SK-N-SH (cell line): ENCODE data around the gene TXNRD2. TPM values are rescaled to one million over a fixed set of nuclear protein-coding genes. Genes with fewer than 3 reads are reported as not detected.
"Not testable (repeated sequence)": the region's sequence is repeated elsewhere in the genome, so short reads cannot be mapped to it uniquely, and the experiment has no call there.

Source experiments
- CTCF ChIA-PET: fragments of 300-600, 350-600 bp; formaldehyde crosslinking; extraction: SDS; loops from one replicate; lab custom pipeline; 2021; lab: Yijun Ruan, JAX
- POLR2A ChIA-PET: fragments of 350-600 bp; sonication (Branson Sonifier 250); formaldehyde crosslinking; extraction: SDS; loops from one replicate; lab custom pipeline; 2020; ENCODE audit warnings: antibody characterized with exemption, inconsistent platforms; lab: Yijun Ruan, JAX
- DNase-seq: peaks from one replicate; pipeline ENCODE4 v3.0.0; 2012
- H2AFZ ChIP-seq: fragments of 200-600 bp; sonication (generic); 2 replicates; pipeline ENCODE4 v1.8.1; 2016; ENCODE audit warnings: antibody characterized with exemption, mild to moderate bottlenecking, low read depth
- H3F3A ChIP-seq: fragments of 200-600 bp; sonication (generic); replicated peaks from 2 replicates; pipeline ENCODE3; 2016; ENCODE audit warnings: antibody characterized with exemption, mild to moderate bottlenecking; ENCODE audit not compliant: insufficient read depth
- H3K27ac ChIP-seq, 2 experiments: fragments of 200-500 bp in 1 of 2; fragments of 200-600 bp in 1 of 2; sonication (Bioruptor generic) in 1 of 2; sonication (generic), shearing (Covaris generic) in 1 of 2; 2 replicates each; pipeline versions ENCODE4 v1.5.1 to v1.6.1; 2014 to 2016; ENCODE audit warnings: low read depth in 2 of 2, inconsistent platforms in 1 of 2, low read length in 1 of 2, mild to moderate bottlenecking in 1 of 2, mixed read lengths in 1 of 2
- H3K27me3 ChIP-seq: fragments of 200-600 bp; sonication (generic), shearing (Covaris generic); 2 replicates; pipeline ENCODE4 v1.6.1; 2016; ENCODE audit warnings: mixed run types; ENCODE audit not compliant: insufficient read depth
- H3K36me3 ChIP-seq, 2 experiments: fragments of 200-500 bp in 1 of 2; fragments of 200-600 bp in 1 of 2; sonication (Bioruptor generic) in 1 of 2; sonication (generic) in 1 of 2; replicated peaks in 1 of 2; 2 replicates each; pipeline versions ENCODE3 to v1.5.1; 2014 to 2016; ENCODE audit warnings: low read length in 1 of 2, mild to moderate bottlenecking in 1 of 2; ENCODE audit not compliant: insufficient read depth in 2 of 2, control insufficient read depth in 1 of 2
- H3K4me1 ChIP-seq, 2 experiments: fragments of 200-500 bp in 1 of 2; fragments of 200-600 bp in 1 of 2; sonication (Bioruptor generic) in 1 of 2; sonication (generic), shearing (Covaris generic) in 1 of 2; 2 replicates each; pipeline versions ENCODE4 v1.5.1 to v1.6.1; 2014 to 2016; ENCODE audit warnings: low read depth in 1 of 2, low read length in 1 of 2, mixed run types in 1 of 2; ENCODE audit not compliant: insufficient read depth in 2 of 2, control insufficient read depth in 1 of 2
- H3K4me2 ChIP-seq: fragments of 200-600 bp; sonication (generic), shearing (Covaris generic); 2 replicates; pipeline ENCODE4 v1.6.1; 2017; ENCODE audit warnings: mixed run types
- H3K4me3 ChIP-seq, 2 experiments: fragments of 200-500 bp in 1 of 2; fragments of 200-600 bp in 1 of 2; sonication (Bioruptor generic) in 1 of 2; sonication (generic), shearing (Covaris generic) in 1 of 2; 2 replicates each; pipeline versions ENCODE4 v1.5.1 to v1.8.1; 2014 to 2016; ENCODE audit warnings: low read depth in 2 of 2, inconsistent platforms in 1 of 2, low read length in 1 of 2, mild to moderate bottlenecking in 1 of 2, mixed read lengths in 1 of 2, moderate library complexity in 1 of 2
- H3K79me2 ChIP-seq: fragments of 200-600 bp; sonication (generic); 2 replicates; pipeline ENCODE4 v1.8.1; 2017; ENCODE audit warnings: mild to moderate bottlenecking; ENCODE audit not compliant: insufficient read depth
- H3K9ac ChIP-seq: fragments of 200-600 bp; sonication (generic); 2 replicates; pipeline ENCODE4 v1.6.1; 2017; ENCODE audit warnings: mixed run types
- H3K9me2 ChIP-seq: fragments of 200-600 bp; sonication (generic); 2 replicates; pipeline ENCODE4 v1.6.1; 2017; ENCODE audit warnings: mixed run types
- H3K9me3 ChIP-seq: fragments of 200-600 bp; sonication (generic); 2 replicates; pipeline ENCODE4 v1.6.1; 2017; ENCODE audit warnings: mixed run types, mild to moderate bottlenecking, moderate library complexity
- H4K20me1 ChIP-seq: fragments of 200-600 bp; sonication (generic); 2 replicates; pipeline ENCODE4 v1.6.1; 2017; ENCODE audit warnings: mild to moderate bottlenecking, mixed run types; ENCODE audit not compliant: insufficient read depth
- CHD2 ChIP-seq: fragments of 150-350 bp; IDR thresholded peaks from 2 replicates; pipeline ENCODE4 v1.6.1; 2018; ENCODE audit warnings: low read length; ENCODE audit not compliant: partially characterized antibody
- ELF1 ChIP-seq: IDR thresholded peaks from 2 replicates; pipeline ENCODE4 v1.4.0; 2012
- EP300 ChIP-seq, 2 experiments: IDR thresholded peaks; 2 replicates each; pipeline versions ENCODE4 v1.4.0 to v1.6.1; 2012; ENCODE audit warnings: borderline replicate concordance in 1 of 2, low read depth in 1 of 2, low read length in 1 of 2
- FOSL2 ChIP-seq: IDR thresholded peaks from 2 replicates; pipeline ENCODE4 v1.4.0; 2012; ENCODE audit warnings: low read depth, mild to moderate bottlenecking, moderate library complexity, borderline replicate concordance
- FOXJ3 ChIP-seq: sonication (generic); formaldehyde crosslinking; IDR thresholded peaks from 2 replicates; pipeline ENCODE4 v1.5.1; 2020; ENCODE audit warnings: mild to moderate bottlenecking, missing genetic modification reagents
- FOXM1 ChIP-seq: IDR thresholded peaks from 2 replicates; pipeline ENCODE4 v1.4.0; 2012; ENCODE audit warnings: low read depth, mild to moderate bottlenecking
- GABPA ChIP-seq: IDR thresholded peaks from 2 replicates; pipeline ENCODE4 v1.4.0; 2012; ENCODE audit warnings: low read depth, mild to moderate bottlenecking
- GATA2 ChIP-seq: sonication (generic); formaldehyde crosslinking; IDR thresholded peaks from 2 replicates; pipeline ENCODE4 v1.5.0; 2020; ENCODE audit warnings: mild to moderate bottlenecking, missing genetic modification reagents
- MEF2A ChIP-seq: IDR thresholded peaks from 2 replicates; pipeline ENCODE4 v1.4.0; 2012; ENCODE audit warnings: low read depth, borderline replicate concordance
- MXI1 ChIP-seq: IDR thresholded peaks from 2 replicates; pipeline ENCODE4 v1.6.1; 2012; ENCODE audit warnings: mild to moderate bottlenecking, low read depth, low read length, improper control_type of control experiment
- SIN3A ChIP-seq: IDR thresholded peaks from 2 replicates; pipeline ENCODE4 v1.6.1; 2012; ENCODE audit warnings: low read depth, mild to moderate bottlenecking, low read length, moderate library complexity, borderline replicate concordance
- WGBS: methylation state at CpG from one replicate; pipeline ENCODE4 v1.1.6; 2017; ENCODE audit warnings: low lambda C conversion rate; 5-methylcytosine and 5-hydroxymethylcytosine counted together
- polyA plus RNA-seq, 3 experiments: library from polyadenylated mRNA; depleted of rRNA; stranded (reverse); fragments of >200 nt; gene quantifications; 2 replicates each; pipeline ENCODE4 v1.2.3, GENCODE V29; 2012
- TF ChIP-seq, protein P1 (sequence below): fragments of 150-350 bp; IDR thresholded peaks from 2 replicates; pipeline ENCODE4 v1.6.1; 2017; ENCODE audit warnings: antibody characterized with exemption, low read length, low read depth, borderline replicate concordance
- TF ChIP-seq, protein P2 (sequence below): IDR thresholded peaks from 2 replicates; pipeline ENCODE4 v1.4.0; 2012; ENCODE audit warnings: low read depth, borderline replicate concordance
- TF ChIP-seq, protein P3 (sequence below): IDR thresholded peaks from 2 replicates; pipeline ENCODE4 v1.6.1; 2012; ENCODE audit warnings: mild to moderate bottlenecking, low read depth, low read length, moderate library complexity
- TF ChIP-seq, protein P4 (sequence below): fragments of 150-350 bp; IDR thresholded peaks from 2 replicates; pipeline ENCODE4 v1.6.1; 2016; ENCODE audit warnings: mild to moderate bottlenecking, low read depth, low read length

TXNRD2 gene
- polyA plus RNA-seq, 1 of the 3 experiments (the other 2 are of a cell fraction), result 34.7 TPM

DNA sequence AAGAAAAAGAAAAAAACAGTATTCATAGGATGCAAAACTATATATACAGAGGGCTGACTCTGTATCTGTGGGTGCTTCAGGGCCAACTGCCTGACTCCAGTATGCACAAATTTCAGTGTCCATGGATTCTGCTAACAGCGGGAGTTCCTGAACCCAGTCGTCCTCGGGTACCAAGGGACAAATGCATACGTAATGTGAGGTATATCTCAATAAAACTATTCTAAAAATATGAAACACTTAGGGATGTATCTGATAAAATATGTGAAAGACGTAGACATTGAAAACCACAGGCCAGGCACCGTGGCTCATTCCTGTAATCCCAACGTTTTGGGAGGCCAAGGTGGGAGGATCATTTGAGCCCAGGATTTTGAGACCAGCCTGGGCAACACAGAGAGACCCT is 13.9 kb downstream of the TXNRD2 start:
- Histone ChIP-seq H3K9ac (no peak overlapping the region), H2AFZ (no peak overlapping the region), H3F3A (no peaks in the 10 kb centered on the region), H3K9me2 (no peaks in the 10 kb centered on the region), H3K27ac (no peak overlapping the region), H3K79me2 (no peaks in the 10 kb centered on the region), H3K27me3 (no peaks in the 10 kb centered on the region), H3K9me3 (no peaks in the 10 kb centered on the region), H3K4me2 (no peak overlapping the region), H4K20me1 (no peaks in the 10 kb centered on the region), H3K4me1 (peaks cover 0 to 6% of the 10 kb centered on the region in 2 experiments; a peak in 1 of 4 replicates), H3K4me3 (no peak overlapping the region), H3K36me3 (no peaks in the 10 kb centered on the region)
- 93% methylated on average over 7 of the region's 7 CpGs for WGBS
- TF ChIP-seq, protein P1, sequence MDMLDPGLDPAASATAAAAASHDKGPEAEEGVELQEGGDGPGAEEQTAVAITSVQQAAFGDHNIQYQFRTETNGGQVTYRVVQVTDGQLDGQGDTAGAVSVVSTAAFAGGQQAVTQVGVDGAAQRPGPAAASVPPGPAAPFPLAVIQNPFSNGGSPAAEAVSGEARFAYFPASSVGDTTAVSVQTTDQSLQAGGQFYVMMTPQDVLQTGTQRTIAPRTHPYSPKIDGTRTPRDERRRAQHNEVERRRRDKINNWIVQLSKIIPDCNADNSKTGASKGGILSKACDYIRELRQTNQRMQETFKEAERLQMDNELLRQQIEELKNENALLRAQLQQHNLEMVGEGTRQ, result no peak
- TF ChIP-seq FOXJ3 (CRISPR knock-in tag) (no peak), FOXM1 (no peak), ELF1 (no peak), MXI1 (no peak), FOSL2 (no peak), SIN3A (no peak), GABPA (no peak), EP300 (IDR thresholded peaks at IDR 0.05; ENCODE audit: borderline replicate concordance in 1 of 2, low read depth in 1 of 2, low read length in 1 of 2) (no peak), CHD2 (no peak), MEF2A (no peak), GATA2 (no peak)
- TF ChIP-seq, protein P2, sequence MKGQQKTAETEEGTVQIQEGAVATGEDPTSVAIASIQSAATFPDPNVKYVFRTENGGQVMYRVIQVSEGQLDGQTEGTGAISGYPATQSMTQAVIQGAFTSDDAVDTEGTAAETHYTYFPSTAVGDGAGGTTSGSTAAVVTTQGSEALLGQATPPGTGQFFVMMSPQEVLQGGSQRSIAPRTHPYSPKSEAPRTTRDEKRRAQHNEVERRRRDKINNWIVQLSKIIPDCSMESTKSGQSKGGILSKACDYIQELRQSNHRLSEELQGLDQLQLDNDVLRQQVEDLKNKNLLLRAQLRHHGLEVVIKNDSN, result no peak
- TF ChIP-seq, protein P3, sequence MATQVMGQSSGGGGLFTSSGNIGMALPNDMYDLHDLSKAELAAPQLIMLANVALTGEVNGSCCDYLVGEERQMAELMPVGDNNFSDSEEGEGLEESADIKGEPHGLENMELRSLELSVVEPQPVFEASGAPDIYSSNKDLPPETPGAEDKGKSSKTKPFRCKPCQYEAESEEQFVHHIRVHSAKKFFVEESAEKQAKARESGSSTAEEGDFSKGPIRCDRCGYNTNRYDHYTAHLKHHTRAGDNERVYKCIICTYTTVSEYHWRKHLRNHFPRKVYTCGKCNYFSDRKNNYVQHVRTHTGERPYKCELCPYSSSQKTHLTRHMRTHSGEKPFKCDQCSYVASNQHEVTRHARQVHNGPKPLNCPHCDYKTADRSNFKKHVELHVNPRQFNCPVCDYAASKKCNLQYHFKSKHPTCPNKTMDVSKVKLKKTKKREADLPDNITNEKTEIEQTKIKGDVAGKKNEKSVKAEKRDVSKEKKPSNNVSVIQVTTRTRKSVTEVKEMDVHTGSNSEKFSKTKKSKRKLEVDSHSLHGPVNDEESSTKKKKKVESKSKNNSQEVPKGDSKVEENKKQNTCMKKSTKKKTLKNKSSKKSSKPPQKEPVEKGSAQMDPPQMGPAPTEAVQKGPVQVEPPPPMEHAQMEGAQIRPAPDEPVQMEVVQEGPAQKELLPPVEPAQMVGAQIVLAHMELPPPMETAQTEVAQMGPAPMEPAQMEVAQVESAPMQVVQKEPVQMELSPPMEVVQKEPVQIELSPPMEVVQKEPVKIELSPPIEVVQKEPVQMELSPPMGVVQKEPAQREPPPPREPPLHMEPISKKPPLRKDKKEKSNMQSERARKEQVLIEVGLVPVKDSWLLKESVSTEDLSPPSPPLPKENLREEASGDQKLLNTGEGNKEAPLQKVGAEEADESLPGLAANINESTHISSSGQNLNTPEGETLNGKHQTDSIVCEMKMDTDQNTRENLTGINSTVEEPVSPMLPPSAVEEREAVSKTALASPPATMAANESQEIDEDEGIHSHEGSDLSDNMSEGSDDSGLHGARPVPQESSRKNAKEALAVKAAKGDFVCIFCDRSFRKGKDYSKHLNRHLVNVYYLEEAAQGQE, result no peak
- TF ChIP-seq, protein P4, sequence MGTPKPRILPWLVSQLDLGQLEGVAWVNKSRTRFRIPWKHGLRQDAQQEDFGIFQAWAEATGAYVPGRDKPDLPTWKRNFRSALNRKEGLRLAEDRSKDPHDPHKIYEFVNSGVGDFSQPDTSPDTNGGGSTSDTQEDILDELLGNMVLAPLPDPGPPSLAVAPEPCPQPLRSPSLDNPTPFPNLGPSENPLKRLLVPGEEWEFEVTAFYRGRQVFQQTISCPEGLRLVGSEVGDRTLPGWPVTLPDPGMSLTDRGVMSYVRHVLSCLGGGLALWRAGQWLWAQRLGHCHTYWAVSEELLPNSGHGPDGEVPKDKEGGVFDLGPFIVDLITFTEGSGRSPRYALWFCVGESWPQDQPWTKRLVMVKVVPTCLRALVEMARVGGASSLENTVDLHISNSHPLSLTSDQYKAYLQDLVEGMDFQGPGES, result no peak
- ChIA-PET CTCF (interaction anchor here (0.9 to 1.7 kb wide), 3 partner anchors 18 to 197 kb away, joined by 4 to 9 read pairs (median 8); no protein-coding TSS in a partner anchor), POLR2A (no interaction called here)
- DNase-seq, result no peak

DNA sequence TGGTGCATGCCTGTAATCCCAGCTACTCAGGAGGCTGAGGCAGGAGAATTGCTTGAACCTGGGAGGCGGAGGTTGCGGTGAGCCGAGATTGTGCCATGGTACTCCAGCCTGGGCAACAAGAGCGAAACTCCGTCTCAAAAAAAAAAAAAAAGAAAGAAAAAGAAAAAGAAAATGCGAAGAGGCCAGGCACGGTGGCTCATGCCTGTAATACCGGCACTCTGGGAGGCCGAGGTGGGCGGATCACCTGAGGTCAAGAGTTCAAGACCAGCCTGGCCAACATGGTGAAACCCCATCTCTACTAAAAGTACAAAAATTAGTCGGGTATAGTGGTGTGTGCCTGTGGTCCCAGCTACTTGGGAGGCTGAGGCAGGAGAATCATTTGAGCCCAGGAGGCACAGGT is 15.6 kb downstream of the TXNRD2 start:
- H3K4me2 ChIP-seq, H3K4me1 ChIP-seq, H3K4me3 ChIP-seq, H3K9me2 ChIP-seq, H3K79me2 ChIP-seq, H3F3A ChIP-seq, H3K27ac ChIP-seq, H2AFZ ChIP-seq, H3K36me3 ChIP-seq, H3K27me3 ChIP-seq, DNase-seq, H3K9ac ChIP-seq, POLR2A ChIA-PET, H3K9me3 ChIP-seq, H4K20me1 ChIP-seq: not testable (repeated sequence)
- WGBS, result 88% methylated on average over 11 of the region's 11 CpGs
- CTCF ChIA-PET, result interaction anchor here (1.6 to 4.7 kb wide), 3 partner anchors 16 to 195 kb away, joined by 8 to 21 read pairs (median 9); no protein-coding TSS in a partner anchor
